NCI-H1930 (cell line): ENCODE data around the gene CCDC12.

Experiments used
- DNase-seq, 2 experiments: peaks; one replicate each; lab custom pipeline; 2025; lab: John Stamatoyannopoulos, UW

The CCDC12 gene

GRCh38 chr3:46996689-46997452 lies 20.3 kb upstream of the CCDC12 start:
- DNase-seq: no peak

GRCh38 chr3:46995901-46996562 lies 19.5 kb upstream of the CCDC12 start:
- DNase-seq: no peak

- no peak for DNase-seq
Measured at GRCh38 chr3:46994801-46995731, 18.5 kb upstream of the CCDC12 start.

- no peak for DNase-seq
Measured at GRCh38 chr3:46993986-46994385, 17.4 kb upstream of the CCDC12 start.

GRCh38 chr3:46993292-46993691 lies 16.7 kb upstream of the CCDC12 start:
- DNase-seq: no peak

- DNase-seq: no peak
Measured at GRCh38 chr3:46992231-46992630, 15.7 kb upstream of the CCDC12 start.

GRCh38 chr3:46991406-46992165 lies 15.0 kb upstream of the CCDC12 start:
- DNase-seq: no peak

- no peak for DNase-seq
Measured at GRCh38 chr3:46990573-46991374, 14.2 kb upstream of the CCDC12 start.

GRCh38 chr3:46989146-46989810 lies 12.7 kb upstream of the CCDC12 start:
- no peak for DNase-seq

GRCh38 chr3:46988616-46989015 lies 12.1 kb upstream of the CCDC12 start:
- DNase-seq: no peak

GRCh38 chr3:46987743-46988401 lies 11.3 kb upstream of the CCDC12 start:
- DNase-seq: no peak

- no peak for DNase-seq
Measured at GRCh38 chr3:46987319-46987742, 10.8 kb upstream of the CCDC12 start.

- DNase-seq: no peak
Measured at GRCh38 chr3:46986782-46987310, 10.3 kb upstream of the CCDC12 start.

- no peak for DNase-seq
Measured at GRCh38 chr3:46986055-46986730, 9.6 kb upstream of the CCDC12 start.

- no peak for DNase-seq
Measured at GRCh38 chr3:46985588-46985987, 9.0 kb upstream of the CCDC12 start.

- no peak for DNase-seq
Measured at GRCh38 chr3:46984591-46985459, 8.3 kb upstream of the CCDC12 start.

GRCh38 chr3:46982546-46982945 lies 6.0 kb upstream of the CCDC12 start:
- no peak for DNase-seq

GRCh38 chr3:46981932-46982471 lies 5.5 kb upstream of the CCDC12 start:
- DNase-seq: no peak
